WTC11 (cell line): Measurements from ENCODE around the gene HELQ. TPM values are rescaled to one million over a fixed set of nuclear protein-coding genes. Genes with fewer than 3 reads are reported as not detected.

ENCODE experiments used
- ATAC-seq: fragments of 200-7000 bp; cut with Tn5 transposase; 2 replicates; pipeline ENCODE4 v1.10.0; 2021; ENCODE audit warnings: mild to moderate bottlenecking, moderate library complexity
- CTCF ChIA-PET: fragments of 300-600 bp; sonication (Branson Sonifier 250); formaldehyde crosslinking; loops from one replicate; lab custom pipeline; 2021; ENCODE audit warnings: antibody characterized with exemption; lab: Charles Lee
- POLR2A ChIA-PET: fragments of 350-600 bp; sonication (Branson Sonifier 250); formaldehyde crosslinking; loops from one replicate; lab custom pipeline; 2021; ENCODE audit warnings: antibody characterized with exemption; lab: Charles Lee
- DNase-seq: peaks from one replicate; pipeline ENCODE4 v3.0.0; 2021; ENCODE audit warnings: low spot score
- H3K27ac Mint-ChIP-seq: 2 replicates; pipeline ENCODE4 v1.8.0; 2021; ENCODE audit warnings: mixed read lengths
- H3K27me3 Mint-ChIP-seq: 2 replicates; pipeline ENCODE4 v1.8.0; 2021; ENCODE audit warnings: low read depth, mild to moderate bottlenecking, moderate library complexity, mixed read lengths
- H3K36me3 Mint-ChIP-seq: 2 replicates; pipeline ENCODE4 v1.8.0; 2021; ENCODE audit warnings: mixed read lengths
- H3K4me1 Mint-ChIP-seq: 2 replicates; pipeline ENCODE4 v1.8.0; 2022; ENCODE audit warnings: mixed read lengths
- H3K4me3 Mint-ChIP-seq: 2 replicates; pipeline ENCODE4 v1.8.0; 2021; ENCODE audit warnings: mild to moderate bottlenecking, moderate library complexity, mixed read lengths
- H3K9me3 Mint-ChIP-seq: 2 replicates; pipeline ENCODE4 v1.8.0; 2021; ENCODE audit warnings: mixed read lengths
- ATF2 ChIP-seq: sonication (generic); formaldehyde crosslinking; IDR thresholded peaks from 2 replicates; pipeline ENCODE4 v1.8.1; 2022; ENCODE audit warnings: low read depth, missing genetic modification reagents, borderline replicate concordance
- CBFB ChIP-seq: sonication (generic); formaldehyde crosslinking; IDR thresholded peaks from 2 replicates; pipeline ENCODE4 v1.8.1; 2022; ENCODE audit warnings: mild to moderate bottlenecking, low read depth, missing genetic modification reagents
- CDX4 ChIP-seq: fragments of 250-450 bp; sonication (Bioruptor Pico); IDR thresholded peaks from 2 replicates; pipeline ENCODE4 v1.9.0; 2021; ENCODE audit warnings: moderate library complexity, mild to moderate bottlenecking, inconsistent platforms, borderline replicate concordance
- EMX1 ChIP-seq: fragments of 250-450 bp; sonication (Bioruptor Pico); IDR thresholded peaks from 2 replicates; pipeline ENCODE4 v1.8.0; 2021; ENCODE audit warnings: mild to moderate bottlenecking
- FOXJ3 ChIP-seq: sonication (generic); formaldehyde crosslinking; IDR thresholded peaks from 2 replicates; pipeline ENCODE4 v1.9.0; 2021; ENCODE audit warnings: missing genetic modification reagents, mild to moderate bottlenecking, borderline replicate concordance
- FOXK1 ChIP-seq: sonication (generic); formaldehyde crosslinking; IDR thresholded peaks from 2 replicates; pipeline ENCODE4 v1.8.0; 2022; ENCODE audit warnings: mild to moderate bottlenecking, moderate library complexity, missing genetic modification reagents
- FOXP1 ChIP-seq: sonication (generic); formaldehyde crosslinking; IDR thresholded peaks from 2 replicates; pipeline ENCODE4 v1.8.0; 2022; ENCODE audit warnings: missing genetic modification reagents, mild to moderate bottlenecking, moderate library complexity, borderline replicate concordance
- IRF2 ChIP-seq: sonication (generic); formaldehyde crosslinking; IDR thresholded peaks from 2 replicates; pipeline ENCODE4 v1.8.0; 2022; ENCODE audit warnings: low read depth, missing genetic modification reagents, borderline replicate concordance
- NFATC4 ChIP-seq: fragments of 250-450 bp; sonication (Bioruptor Pico); IDR thresholded peaks from 2 replicates; pipeline ENCODE4 v1.9.0; 2021; ENCODE audit warnings: mild to moderate bottlenecking
- NFE2L1 ChIP-seq: sonication (generic); formaldehyde crosslinking; IDR thresholded peaks from 2 replicates; pipeline ENCODE4 v1.8.1; 2023; ENCODE audit warnings: missing genetic modification reagents
- NR2C2 ChIP-seq: sonication (generic); formaldehyde crosslinking; IDR thresholded peaks from 2 replicates; pipeline ENCODE4 v1.8.0; 2022; ENCODE audit warnings: mild to moderate bottlenecking, missing genetic modification reagents
- SMAD3 ChIP-seq: sonication (generic); formaldehyde crosslinking; IDR thresholded peaks from 2 replicates; pipeline ENCODE4 v1.8.0; 2022; ENCODE audit warnings: missing genetic modification reagents, mild to moderate bottlenecking, borderline replicate concordance
- SOX15 ChIP-seq: fragments of 250-450 bp; sonication (Bioruptor Pico); IDR thresholded peaks from 2 replicates; pipeline ENCODE4 v1.9.0; 2021; ENCODE audit warnings: mild to moderate bottlenecking
- SP1 ChIP-seq: sonication (generic); formaldehyde crosslinking; conservative IDR thresholded peaks from 2 replicates; pipeline ENCODE4 v1.8.1; 2022; ENCODE audit warnings: missing genetic modification reagents
- TCF7 ChIP-seq: sonication (generic); formaldehyde crosslinking; IDR thresholded peaks from 2 replicates; pipeline ENCODE4 v1.8.0; 2022; ENCODE audit warnings: mild to moderate bottlenecking, low read depth, missing genetic modification reagents, moderate library complexity
- TEAD1 ChIP-seq: sonication (generic); formaldehyde crosslinking; IDR thresholded peaks from 2 replicates; pipeline ENCODE4 v1.8.0; 2022; ENCODE audit warnings: mild to moderate bottlenecking, missing genetic modification reagents
- ZBTB21 ChIP-seq: sonication (generic); formaldehyde crosslinking; IDR thresholded peaks from 2 replicates; pipeline ENCODE4 v1.8.1; 2023; ENCODE audit warnings: mild to moderate bottlenecking, missing genetic modification reagents, borderline replicate concordance
- ZNF416 ChIP-seq: fragments of 250-450 bp; sonication (Bioruptor Pico); IDR thresholded peaks from 2 replicates; pipeline ENCODE4 v1.9.0; 2021; ENCODE audit warnings: mild to moderate bottlenecking, inconsistent platforms
- ZNF671 ChIP-seq: fragments of 250-450 bp; sonication (Bioruptor Pico); IDR thresholded peaks from 2 replicates; pipeline ENCODE4 v1.8.0; 2021; ENCODE audit warnings: mild to moderate bottlenecking
- total RNA-seq: library from RNA; stranded (reverse); gene quantifications from 3 replicates; pipeline ENCODE4 v1.2.3, GENCODE V29; 2021
- TF ChIP-seq, protein P1 (sequence below): sonication (generic); formaldehyde crosslinking; IDR thresholded peaks from 2 replicates; pipeline ENCODE4 v1.8.0; 2022; ENCODE audit warnings: mild to moderate bottlenecking, missing genetic modification reagents
- TF ChIP-seq, protein P2 (sequence below): sonication (generic); formaldehyde crosslinking; conservative IDR thresholded peaks from 2 replicates; pipeline ENCODE4 v1.8.1; 2022; ENCODE audit warnings: mild to moderate bottlenecking, missing genetic modification reagents
- TF ChIP-seq, protein P3 (sequence below): sonication (generic); formaldehyde crosslinking; IDR thresholded peaks from 2 replicates; pipeline ENCODE4 v1.8.1; 2022; ENCODE audit warnings: missing genetic modification reagents, borderline replicate concordance

Gene HELQ
- total RNA-seq, 1 experiment from 2014 or later: 10.1 TPM

- no peak for TF ChIP-seq ATF2 (CRISPR knock-in tag)
- TF ChIP-seq NR2C2 (CRISPR knock-in tag): no peak
- TF ChIP-seq ZNF671 (CRISPR knock-in tag): no peak
- TF ChIP-seq, protein P1, sequence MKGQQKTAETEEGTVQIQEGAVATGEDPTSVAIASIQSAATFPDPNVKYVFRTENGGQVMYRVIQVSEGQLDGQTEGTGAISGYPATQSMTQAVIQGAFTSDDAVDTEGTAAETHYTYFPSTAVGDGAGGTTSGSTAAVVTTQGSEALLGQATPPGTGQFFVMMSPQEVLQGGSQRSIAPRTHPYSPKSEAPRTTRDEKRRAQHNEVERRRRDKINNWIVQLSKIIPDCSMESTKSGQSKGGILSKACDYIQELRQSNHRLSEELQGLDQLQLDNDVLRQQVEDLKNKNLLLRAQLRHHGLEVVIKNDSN (CRISPR knock-in tag): no peak
- TF ChIP-seq ZNF416 (CRISPR knock-in tag): no peak
- no peak for TF ChIP-seq FOXP1 (CRISPR knock-in tag)
- no peak for TF ChIP-seq SOX15 (CRISPR knock-in tag)
- TF ChIP-seq NFE2L1 (CRISPR knock-in tag): no peak
- no peak for TF ChIP-seq IRF2 (CRISPR knock-in tag)
Measured at GRCh38 chr4:83369831-83370639, 85.6 kb downstream of the HELQ start (continued).

DNA sequence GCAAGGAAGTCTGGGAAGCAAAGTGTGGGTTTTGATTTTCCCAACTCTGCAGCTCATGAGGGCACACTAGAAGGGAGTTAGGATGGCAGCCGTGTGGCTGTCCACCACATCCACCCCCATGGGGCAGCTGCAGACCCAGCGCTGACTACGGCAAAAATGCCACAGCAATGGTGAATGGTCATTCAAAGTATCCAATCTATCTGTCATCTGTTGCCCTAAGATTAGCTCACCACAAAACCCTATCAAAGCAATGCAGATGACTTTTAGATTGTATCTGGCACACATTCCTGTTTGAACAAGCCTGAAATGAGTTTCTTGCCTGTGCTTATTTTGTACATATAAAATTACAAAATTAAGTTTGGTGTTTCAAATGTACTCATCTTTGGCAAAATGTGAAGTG lies 91.3 kb downstream of the HELQ start:
- DNase-seq (no peak), ATAC-seq (no peak)
- POLR2A ChIA-PET: no interaction called here
- H3K9me3 Mint-ChIP-seq: no peaks in the 10 kb centered on the region
- H3K36me3 Mint-ChIP-seq: no peaks in the 10 kb centered on the region
- peaks cover 18% of the 10 kb centered on the region for H3K4me1 Mint-ChIP-seq
- CTCF ChIA-PET: no interaction called here
- no peaks in the 10 kb centered on the region for H3K27me3 Mint-ChIP-seq
- H3K4me3 Mint-ChIP-seq: no peak overlapping the region
- H3K27ac Mint-ChIP-seq: no peak overlapping the region
- TF ChIP-seq TCF7 (no peak), ATF2 (CRISPR knock-in tag) (no peak), ZBTB21 (CRISPR knock-in tag) (no peak), SP1 (CRISPR knock-in tag) (no peak), CDX4 (CRISPR knock-in tag) (no peak), SMAD3 (no peak), FOXJ3 (CRISPR knock-in tag) (no peak), CBFB (no peak), EMX1 (no peak), FOXK1 (no peak), NFATC4 (CRISPR knock-in tag) (no peak), ZNF671 (CRISPR knock-in tag) (no peak), TEAD1 (no peak)
- TF ChIP-seq, protein P1 (CRISPR knock-in tag): no peak
- TF ChIP-seq, protein P2, sequence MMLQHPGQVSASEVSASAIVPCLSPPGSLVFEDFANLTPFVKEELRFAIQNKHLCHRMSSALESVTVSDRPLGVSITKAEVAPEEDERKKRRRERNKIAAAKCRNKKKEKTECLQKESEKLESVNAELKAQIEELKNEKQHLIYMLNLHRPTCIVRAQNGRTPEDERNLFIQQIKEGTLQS (CRISPR knock-in tag): no peak
- TF ChIP-seq, protein P3, sequence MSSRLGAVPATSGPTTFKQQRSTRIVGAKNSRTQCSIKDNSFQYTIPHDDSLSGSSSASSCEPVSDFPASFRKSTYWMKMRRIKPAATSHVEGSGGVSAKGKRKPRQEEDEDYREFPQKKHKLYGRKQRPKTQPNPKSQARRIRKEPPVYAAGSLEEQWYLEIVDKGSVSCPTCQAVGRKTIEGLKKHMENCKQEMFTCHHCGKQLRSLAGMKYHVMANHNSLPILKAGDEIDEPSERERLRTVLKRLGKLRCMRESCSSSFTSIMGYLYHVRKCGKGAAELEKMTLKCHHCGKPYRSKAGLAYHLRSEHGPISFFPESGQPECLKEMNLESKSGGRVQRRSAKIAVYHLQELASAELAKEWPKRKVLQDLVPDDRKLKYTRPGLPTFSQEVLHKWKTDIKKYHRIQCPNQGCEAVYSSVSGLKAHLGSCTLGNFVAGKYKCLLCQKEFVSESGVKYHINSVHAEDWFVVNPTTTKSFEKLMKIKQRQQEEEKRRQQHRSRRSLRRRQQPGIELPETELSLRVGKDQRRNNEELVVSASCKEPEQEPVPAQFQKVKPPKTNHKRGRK (CRISPR knock-in tag): no peak
